ENCODE measurements around the gene CHIC2. TPM values are rescaled to one million over a fixed set of nuclear protein-coding genes. Genes with fewer than 3 reads are reported as not detected.

CHIC2 gene
- total RNA-seq, 1 donor from 2014 or later: 14.5 TPM

DNA sequence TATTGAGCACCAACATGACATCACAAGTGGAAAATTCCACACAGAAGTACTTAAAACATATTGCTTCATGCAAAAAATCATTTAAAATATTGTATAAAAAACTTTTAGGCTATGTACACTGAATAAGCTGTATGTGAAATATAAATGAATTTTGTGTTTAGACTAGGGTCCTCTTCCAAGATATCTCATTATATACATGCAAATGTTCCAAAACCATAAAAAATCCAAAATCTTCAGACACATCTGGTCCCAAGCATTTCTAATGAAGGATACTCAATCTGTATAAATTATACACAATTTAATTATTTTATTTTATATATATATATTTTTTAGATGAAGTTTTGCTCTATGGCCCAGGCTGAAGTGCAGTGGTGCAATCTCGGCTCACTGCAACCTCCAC lies 25.5 kb upstream of the CHIC2 start:
- Mint-ChIP-seq H3K27me3 (ENCODE audit: unreplicated experiment) (peaks cover 30% of the 10 kb centered on the region), H3K4me3 (ENCODE audit: unreplicated experiment) (no peak overlapping the region), H3K4me1 (ENCODE audit: low read depth, unreplicated experiment) (peaks cover 7% of the 10 kb centered on the region), H3K36me3 (ENCODE audit: unreplicated experiment) (peaks cover 4% of the 10 kb centered on the region), H3K27ac (ENCODE audit: unreplicated experiment) (no peak overlapping the region), H3K9me3 (ENCODE audit: unreplicated experiment) (peaks cover 8% of the 10 kb centered on the region)
- TF ChIP-seq, protein P1, sequence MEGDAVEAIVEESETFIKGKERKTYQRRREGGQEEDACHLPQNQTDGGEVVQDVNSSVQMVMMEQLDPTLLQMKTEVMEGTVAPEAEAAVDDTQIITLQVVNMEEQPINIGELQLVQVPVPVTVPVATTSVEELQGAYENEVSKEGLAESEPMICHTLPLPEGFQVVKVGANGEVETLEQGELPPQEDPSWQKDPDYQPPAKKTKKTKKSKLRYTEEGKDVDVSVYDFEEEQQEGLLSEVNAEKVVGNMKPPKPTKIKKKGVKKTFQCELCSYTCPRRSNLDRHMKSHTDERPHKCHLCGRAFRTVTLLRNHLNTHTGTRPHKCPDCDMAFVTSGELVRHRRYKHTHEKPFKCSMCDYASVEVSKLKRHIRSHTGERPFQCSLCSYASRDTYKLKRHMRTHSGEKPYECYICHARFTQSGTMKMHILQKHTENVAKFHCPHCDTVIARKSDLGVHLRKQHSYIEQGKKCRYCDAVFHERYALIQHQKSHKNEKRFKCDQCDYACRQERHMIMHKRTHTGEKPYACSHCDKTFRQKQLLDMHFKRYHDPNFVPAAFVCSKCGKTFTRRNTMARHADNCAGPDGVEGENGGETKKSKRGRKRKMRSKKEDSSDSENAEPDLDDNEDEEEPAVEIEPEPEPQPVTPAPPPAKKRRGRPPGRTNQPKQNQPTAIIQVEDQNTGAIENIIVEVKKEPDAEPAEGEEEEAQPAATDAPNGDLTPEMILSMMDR (IDR thresholded peaks at IDR 0.05; ENCODE audit: partially characterized antibody, unreplicated experiment): no peak
- DNase-seq: no peak

DNA sequence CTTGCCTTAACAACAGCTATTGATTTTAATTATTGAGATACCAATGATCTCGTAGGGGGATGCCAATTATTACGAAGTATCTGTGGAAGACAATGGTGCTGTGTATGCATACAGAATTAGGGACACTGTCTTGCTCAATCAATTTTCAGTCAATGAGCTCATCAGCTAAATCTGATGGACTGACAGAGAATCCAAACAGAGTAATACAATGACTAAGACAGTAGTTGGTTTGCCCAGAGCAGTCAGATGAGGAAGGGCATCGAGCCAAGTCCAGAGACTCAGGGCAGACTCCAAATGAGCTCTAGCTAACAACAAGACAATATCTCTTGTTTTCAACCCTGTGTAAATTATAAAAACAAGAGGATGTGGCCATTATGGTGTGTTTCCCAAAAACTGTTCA lies 20.9 kb upstream of the CHIC2 start:
- H3K4me1 Mint-ChIP-seq (ENCODE audit: low read depth, unreplicated experiment): no peaks in the 10 kb centered on the region
- peaks cover under 1% of the 10 kb centered on the region for H3K36me3 Mint-ChIP-seq (ENCODE audit: unreplicated experiment)
- H3K9me3 Mint-ChIP-seq (ENCODE audit: unreplicated experiment): no peaks in the 10 kb centered on the region
- TF ChIP-seq, protein P1 (IDR thresholded peaks at IDR 0.05; ENCODE audit: partially characterized antibody, unreplicated experiment): no peak
- DNase-seq: no peak
- no peak overlapping the region for H3K27ac Mint-ChIP-seq (ENCODE audit: unreplicated experiment)
- no peak overlapping the region for H3K4me3 Mint-ChIP-seq (ENCODE audit: unreplicated experiment)
- peaks cover 4% of the 10 kb centered on the region for H3K27me3 Mint-ChIP-seq (ENCODE audit: unreplicated experiment)

DNA sequence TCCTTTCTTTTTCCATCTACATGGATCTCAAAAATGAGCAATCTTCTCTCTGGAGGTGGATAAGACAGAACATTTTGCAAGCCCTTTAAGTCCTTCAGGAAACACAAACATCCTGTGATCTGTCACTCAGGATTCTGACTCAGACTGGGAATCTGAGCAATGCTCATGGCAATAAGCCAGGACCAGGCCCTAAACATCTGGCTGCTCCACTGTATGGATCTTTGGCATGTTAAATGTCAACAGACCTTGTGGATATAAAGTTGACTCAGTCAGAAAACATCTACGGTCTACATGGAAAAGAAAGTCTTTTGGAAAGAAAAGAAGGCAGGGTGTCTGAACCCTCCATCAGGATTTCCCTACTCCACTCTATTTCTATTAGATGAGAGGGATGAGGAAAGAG lies 17.8 kb upstream of the CHIC2 start:
- H3K36me3 Mint-ChIP-seq (ENCODE audit: unreplicated experiment): no peaks in the 10 kb centered on the region
- H3K9me3 Mint-ChIP-seq (ENCODE audit: unreplicated experiment): no peaks in the 10 kb centered on the region

DNA sequence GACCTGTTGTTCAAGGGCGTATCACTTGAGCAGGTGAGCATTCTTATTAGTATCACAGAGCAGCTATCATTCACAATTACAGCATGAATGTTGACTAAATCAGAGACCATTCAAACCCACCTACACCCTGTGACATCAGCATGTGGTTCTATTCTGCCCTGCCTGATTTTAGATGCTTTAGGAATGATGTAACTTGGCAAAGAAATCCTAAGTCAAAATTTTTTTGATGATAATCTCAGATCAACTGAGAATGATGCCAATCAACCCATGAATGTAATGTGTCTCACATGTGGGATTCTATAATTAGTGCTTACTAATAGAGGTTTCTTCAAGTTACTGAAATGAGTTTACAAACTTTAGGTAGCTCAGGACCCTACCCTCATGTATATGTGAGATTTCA lies 13.4 kb upstream of the CHIC2 start:
- H3K36me3 Mint-ChIP-seq (ENCODE audit: unreplicated experiment): no peaks in the 10 kb centered on the region
- no peaks in the 10 kb centered on the region for H3K9me3 Mint-ChIP-seq (ENCODE audit: unreplicated experiment)
- no peak overlapping the region for H3K27ac Mint-ChIP-seq (ENCODE audit: unreplicated experiment)
- no peak for DNase-seq
- no peak overlapping the region for H3K4me3 Mint-ChIP-seq (ENCODE audit: unreplicated experiment)
- no peaks in the 10 kb centered on the region for H3K4me1 Mint-ChIP-seq (ENCODE audit: low read depth, unreplicated experiment)
- H3K27me3 Mint-ChIP-seq (ENCODE audit: unreplicated experiment): peaks cover 3% of the 10 kb centered on the region
- TF ChIP-seq, protein P1 (IDR thresholded peaks at IDR 0.05; ENCODE audit: partially characterized antibody, unreplicated experiment): no peak

More for the DNA sequence above, 17.8 kb upstream of the CHIC2 start:
- no peak for DNase-seq
- Mint-ChIP-seq H3K27ac (ENCODE audit: unreplicated experiment) (no peak overlapping the region), H3K4me3 (ENCODE audit: unreplicated experiment) (no peak overlapping the region), H3K4me1 (ENCODE audit: low read depth, unreplicated experiment) (no peaks in the 10 kb centered on the region), H3K27me3 (ENCODE audit: unreplicated experiment) (peaks cover 3% of the 10 kb centered on the region)
- TF ChIP-seq, protein P1 (IDR thresholded peaks at IDR 0.05; ENCODE audit: partially characterized antibody, unreplicated experiment): no peak

DNA sequence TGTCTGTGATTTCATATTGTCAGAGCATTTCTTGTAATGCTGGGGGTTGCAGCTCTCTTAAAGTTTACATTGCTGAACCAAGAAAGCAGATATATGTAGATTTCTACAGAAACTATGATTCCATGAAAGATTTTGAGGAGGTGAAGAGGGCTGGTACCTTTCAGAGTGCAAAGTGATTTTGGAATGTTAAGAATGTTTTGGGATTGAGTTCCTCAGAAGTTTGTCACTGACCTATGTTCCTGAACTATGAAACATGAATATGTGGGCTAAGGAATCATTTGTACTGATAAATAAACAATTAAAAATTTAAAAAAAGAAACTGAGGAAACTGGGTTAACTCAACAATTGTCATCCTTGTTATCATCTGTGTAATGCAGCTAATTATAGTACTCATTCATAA lies 12.3 kb upstream of the CHIC2 start:
- H3K9me3 Mint-ChIP-seq (ENCODE audit: unreplicated experiment): no peaks in the 10 kb centered on the region
- DNase-seq: no peak
- H3K4me3 Mint-ChIP-seq (ENCODE audit: unreplicated experiment): no peak overlapping the region
- peaks cover 3% of the 10 kb centered on the region for H3K27me3 Mint-ChIP-seq (ENCODE audit: unreplicated experiment)
- H3K27ac Mint-ChIP-seq (ENCODE audit: unreplicated experiment): no peak overlapping the region
- no peaks in the 10 kb centered on the region for H3K4me1 Mint-ChIP-seq (ENCODE audit: low read depth, unreplicated experiment)
- TF ChIP-seq, protein P1 (IDR thresholded peaks at IDR 0.05; ENCODE audit: partially characterized antibody, unreplicated experiment): no peak
- H3K36me3 Mint-ChIP-seq (ENCODE audit: unreplicated experiment): no peaks in the 10 kb centered on the region

Data from glutamatergic neuron (in vitro differentiated cells).